Measurements from ENCODE around the gene TRIO.
A peak's percentile ranks its signal among the peaks of the same experiment; 100 is the strongest.

Gene TRIO

GRCh38 chr5:14250748-14251701, 107.9 kb downstream of the TRIO start:
- no peak for DNase-seq

GRCh38 chr5:14251733-14252132, 108.6 kb downstream of the TRIO start:
- no peak for DNase-seq

GRCh38 chr5:14252793-14253192, 109.7 kb downstream of the TRIO start:
- no peak for DNase-seq

- DNase-seq = no peak
Measured at GRCh38 chr5:14254686-14255085, 111.5 kb downstream of the TRIO start.

GRCh38 chr5:14256026-14256690, 113.0 kb downstream of the TRIO start:
- no peak for DNase-seq

- no peak for DNase-seq
Measured at GRCh38 chr5:14256756-14257393, 113.7 kb downstream of the TRIO start.

- no peak for DNase-seq
Measured at GRCh38 chr5:14257995-14258403, 114.9 kb downstream of the TRIO start.

GRCh38 chr5:14258840-14259239, 115.7 kb downstream of the TRIO start:
- no peak for DNase-seq

GRCh38 chr5:14260637-14261036, 117.5 kb downstream of the TRIO start:
- no peak for DNase-seq

- DNase-seq = no peak
Measured at GRCh38 chr5:14261235-14261634, 118.1 kb downstream of the TRIO start.

- DNase-seq = no peak
Measured at GRCh38 chr5:14261856-14262611, 118.9 kb downstream of the TRIO start.

GRCh38 chr5:14263113-14263512, 120.0 kb downstream of the TRIO start:
- DNase-seq = no peak

GRCh38 chr5:14263699-14264098, 120.6 kb downstream of the TRIO start:
- DNase-seq = no peak

GRCh38 chr5:14264605-14265316, 121.6 kb downstream of the TRIO start:
- DNase-seq = peak; percentile 70

- no peak for DNase-seq
Measured at GRCh38 chr5:14265570-14265969, 122.4 kb downstream of the TRIO start.

GRCh38 chr5:14266171-14266570, 123.0 kb downstream of the TRIO start:
- no peak for DNase-seq

- no peak for DNase-seq
Measured at GRCh38 chr5:14266686-14267085, 123.5 kb downstream of the TRIO start.

- DNase-seq = no peak
Measured at GRCh38 chr5:14267166-14267838, 124.2 kb downstream of the TRIO start.

- no peak for DNase-seq
Measured at GRCh38 chr5:14267991-14268708, 125.0 kb downstream of the TRIO start.

- no peak for DNase-seq
Measured at GRCh38 chr5:14268738-14269137, 125.6 kb downstream of the TRIO start.

- DNase-seq = no peak
Measured at GRCh38 chr5:14269395-14269794, 126.3 kb downstream of the TRIO start.
